ENCODE measurements around the gene TMA7B.
"Not testable (repeated sequence)": the region's sequence is repeated elsewhere in the genome, so short reads cannot be mapped to it uniquely, and the experiment has no call there.

TMA7B gene

GRCh38 chr22:39985383-39986035, 25.3 kb downstream of the TMA7B start:
- DNase-seq = no peak

GRCh38 chr22:39988386-39989114, 28.4 kb downstream of the TMA7B start:
- no peak for DNase-seq

- no peak for DNase-seq
These were observed 29.4 kb downstream of the TMA7B start for GRCh38 chr22:39989633-39990032.

- no peak for DNase-seq
These were observed 30.5 kb downstream of the TMA7B start for GRCh38 chr22:39990686-39991085.

- no peak for DNase-seq
These were observed 31.1 kb downstream of the TMA7B start for GRCh38 chr22:39991159-39991860.

- DNase-seq = no peak
These were observed 32.1 kb downstream of the TMA7B start for GRCh38 chr22:39992088-39992826.

GRCh38 chr22:39992894-39993293, 32.7 kb downstream of the TMA7B start:
- DNase-seq = not testable (repeated sequence)

- no peak for DNase-seq
These were observed 33.9 kb downstream of the TMA7B start for GRCh38 chr22:39994041-39994565.

GRCh38 chr22:39994566-39995392, 34.6 kb downstream of the TMA7B start, which contains the start of gene FAM83F:
Gene FAM83F, plus strand, starts transcription at chr22:39994954. Its CDS starts 89 bp downstream, at chr22:39995043.
- peak; percentile 5 for DNase-seq

- no peak for DNase-seq
These were observed 35.4 kb downstream of the TMA7B start for GRCh38 chr22:39995393-39996252.

- DNase-seq = no peak
These were observed 36.5 kb downstream of the TMA7B start for GRCh38 chr22:39996732-39997131.

- DNase-seq = no peak
These were observed 37.2 kb downstream of the TMA7B start for GRCh38 chr22:39997421-39997820.

GRCh38 chr22:39997939-39998726, 37.9 kb downstream of the TMA7B start:
- peak; percentile 77 for DNase-seq

- DNase-seq = no peak
These were observed 39.1 kb downstream of the TMA7B start for GRCh38 chr22:39999144-39999757.

- no peak for DNase-seq
These were observed 40.0 kb downstream of the TMA7B start for GRCh38 chr22:40000171-40000570.

GRCh38 chr22:40001106-40001505, 40.9 kb downstream of the TMA7B start:
- DNase-seq = no peak

- no peak for DNase-seq
These were observed 41.8 kb downstream of the TMA7B start for GRCh38 chr22:40001800-40002577.

GRCh38 chr22:40002935-40003715, 42.9 kb downstream of the TMA7B start:
- DNase-seq = no peak

Data from NCI-H2029 treated with DMSO at 0.1 percent for 48 hours (cell line).